HepG2 (cell line): ENCODE measurements around the gene AP5Z1. TPM values are rescaled to one million over a fixed set of nuclear protein-coding genes. Genes with fewer than 3 reads are reported as not detected.
A peak's percentile ranks its signal among the peaks of the same experiment; 100 is the strongest.

Experiments
- BHLHE40 ChIP-seq: IDR thresholded peaks from 2 replicates; pipeline ENCODE4 v1.6.1; 2011; ENCODE audit warnings: low read length, improper control_type of control experiment
- BORCS8-MEF2B ChIP-seq: sonication (generic); formaldehyde crosslinking; IDR thresholded peaks from 2 replicates; pipeline ENCODE4 v1.8.0; 2022; ENCODE audit warnings: mild to moderate bottlenecking, missing genetic modification reagents
- ELF1 ChIP-seq: sonication (generic); formaldehyde crosslinking; IDR thresholded peaks from 2 replicates; pipeline ENCODE4 v1.4.0; 2020; ENCODE audit warnings: missing genetic modification reagents
- ELF3 ChIP-seq: IDR thresholded peaks from 2 replicates; pipeline ENCODE4 v1.6.1; 2016; ENCODE audit warnings: missing genetic modification reagents, missing compliant biosample characterization
- GATAD1 ChIP-seq: IDR thresholded peaks from 2 replicates; pipeline ENCODE4 v1.6.1; 2016; ENCODE audit warnings: missing genetic modification reagents, missing compliant biosample characterization
- NFKBIZ ChIP-seq: IDR thresholded peaks from 2 replicates; pipeline ENCODE4 v1.6.1; 2018; ENCODE audit warnings: missing genetic modification reagents, missing compliant biosample characterization
- RXRB ChIP-seq: IDR thresholded peaks from 2 replicates; pipeline ENCODE4 v1.6.1; 2016; ENCODE audit warnings: borderline replicate concordance, missing genetic modification reagents, missing compliant biosample characterization
- SAP130 ChIP-seq: IDR thresholded peaks from 2 replicates; pipeline ENCODE4 v1.6.1; 2016; ENCODE audit warnings: low read depth
- SOX6 ChIP-seq, 2 experiments: fragments of 450-650 bp in 1 of 2; sonication (generic) in 1 of 2; formaldehyde crosslinking in 1 of 2; IDR thresholded peaks; 2 replicates each; pipeline versions ENCODE4 v1.4.0 to v1.6.1; 2017 to 2020; ENCODE audit warnings: antibody characterized with exemption in 1 of 2, mild to moderate bottlenecking in 1 of 2, missing genetic modification reagents in 1 of 2
- SRY ChIP-seq: sonication (generic); formaldehyde crosslinking; IDR thresholded peaks from 2 replicates; pipeline ENCODE4 v1.8.0; 2022; ENCODE audit warnings: mild to moderate bottlenecking, missing genetic modification reagents
- TGIF2 ChIP-seq: IDR thresholded peaks from 2 replicates; pipeline ENCODE4 v1.6.1; 2016; ENCODE audit warnings: control low read depth, missing compliant biosample characterization
- THAP11 ChIP-seq: IDR thresholded peaks from 2 replicates; pipeline ENCODE4 v1.6.1; 2016; ENCODE audit warnings: missing biosample characterization, missing genetic modification reagents
- ZFY ChIP-seq: sonication (generic); formaldehyde crosslinking; IDR thresholded peaks from 2 replicates; pipeline ENCODE4 v1.4.0; 2020; ENCODE audit warnings: missing genetic modification reagents
- ZNF552 ChIP-seq: sonication (generic); formaldehyde crosslinking; IDR thresholded peaks from 2 replicates; pipeline ENCODE4 v1.9.0; 2022; ENCODE audit warnings: missing genetic modification reagents, mild to moderate bottlenecking, borderline replicate concordance
- ZNF652 ChIP-seq: IDR thresholded peaks from 2 replicates; pipeline ENCODE4 v1.6.1; 2016; ENCODE audit warnings: low read depth, borderline replicate concordance
- polyA plus RNA-seq, 8 experiments: library from polyadenylated mRNA; depleted of rRNA in 3 of 8; stranded (reverse) in 7 of 8; unstranded in 1 of 8; fragments of >200 nt; fragmentation: Illumina TruSeq in 4 of 8; extraction: Trizol in 4 of 8; gene quantifications; 2 replicates each; pipeline versions ENCODE4 v1.2.1 to v1.2.3, GENCODE V29; 2011 to 2016; ENCODE audit warnings: low read depth in 4 of 8, missing spikeins in 1 of 8, mixed read lengths in 1 of 8; ENCODE audit not compliant: insufficient read depth in 1 of 8
- total RNA-seq, 5 experiments: library from RNA; depleted of rRNA; stranded (reverse); fragments of >200 nt; fragmentation: Illumina TruSeq; extraction: Trizol; gene quantifications; 2 replicates each; pipeline ENCODE4 v1.2.3, GENCODE V29; 2016; ENCODE audit warnings: low read depth in 1 of 5
- TF ChIP-seq, protein P1 (sequence below): sonication (generic); formaldehyde crosslinking; IDR thresholded peaks from 2 replicates; pipeline ENCODE4 v1.4.0; 2020; ENCODE audit warnings: mild to moderate bottlenecking, missing genetic modification reagents
- TF ChIP-seq, protein P2 (sequence below): sonication (generic); formaldehyde crosslinking; IDR thresholded peaks from 2 replicates; pipeline ENCODE4 v1.4.0; 2020; ENCODE audit warnings: missing genetic modification reagents
- TF ChIP-seq, protein P3 (sequence below): sonication (generic); formaldehyde crosslinking; IDR thresholded peaks from 2 replicates; pipeline ENCODE4; 2020; ENCODE audit warnings: missing genetic modification reagents, mild to moderate bottlenecking, borderline replicate concordance

AP5Z1 gene
- total and polyA plus RNA-seq, 2 of the 13 experiments (the other 11 are each of a cell fraction or from before 2014, with no cell fraction given), result 9.3 to 15.1 TPM

DNA sequence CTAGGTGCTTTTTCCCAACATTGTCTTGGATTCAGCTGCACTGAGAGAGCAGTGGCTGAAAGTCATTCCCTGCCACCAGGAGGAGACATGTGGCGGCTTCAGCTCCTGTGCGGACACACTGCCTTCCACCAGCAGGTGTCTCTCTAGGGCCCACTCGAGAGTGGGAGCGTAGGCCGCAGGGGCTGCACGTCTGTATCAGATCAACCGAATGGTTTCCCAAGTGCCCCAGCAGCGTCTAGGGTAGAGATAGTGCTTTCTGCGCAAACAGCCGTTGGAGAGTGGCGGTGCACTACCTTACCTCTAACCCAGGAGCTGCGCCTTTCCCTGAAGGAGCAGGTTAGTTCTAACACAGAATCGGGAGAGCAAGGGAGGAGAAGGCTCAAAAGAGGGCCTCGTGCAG is 54.8 kb downstream of the AP5Z1 start (continued):
- TF ChIP-seq, protein P1, sequence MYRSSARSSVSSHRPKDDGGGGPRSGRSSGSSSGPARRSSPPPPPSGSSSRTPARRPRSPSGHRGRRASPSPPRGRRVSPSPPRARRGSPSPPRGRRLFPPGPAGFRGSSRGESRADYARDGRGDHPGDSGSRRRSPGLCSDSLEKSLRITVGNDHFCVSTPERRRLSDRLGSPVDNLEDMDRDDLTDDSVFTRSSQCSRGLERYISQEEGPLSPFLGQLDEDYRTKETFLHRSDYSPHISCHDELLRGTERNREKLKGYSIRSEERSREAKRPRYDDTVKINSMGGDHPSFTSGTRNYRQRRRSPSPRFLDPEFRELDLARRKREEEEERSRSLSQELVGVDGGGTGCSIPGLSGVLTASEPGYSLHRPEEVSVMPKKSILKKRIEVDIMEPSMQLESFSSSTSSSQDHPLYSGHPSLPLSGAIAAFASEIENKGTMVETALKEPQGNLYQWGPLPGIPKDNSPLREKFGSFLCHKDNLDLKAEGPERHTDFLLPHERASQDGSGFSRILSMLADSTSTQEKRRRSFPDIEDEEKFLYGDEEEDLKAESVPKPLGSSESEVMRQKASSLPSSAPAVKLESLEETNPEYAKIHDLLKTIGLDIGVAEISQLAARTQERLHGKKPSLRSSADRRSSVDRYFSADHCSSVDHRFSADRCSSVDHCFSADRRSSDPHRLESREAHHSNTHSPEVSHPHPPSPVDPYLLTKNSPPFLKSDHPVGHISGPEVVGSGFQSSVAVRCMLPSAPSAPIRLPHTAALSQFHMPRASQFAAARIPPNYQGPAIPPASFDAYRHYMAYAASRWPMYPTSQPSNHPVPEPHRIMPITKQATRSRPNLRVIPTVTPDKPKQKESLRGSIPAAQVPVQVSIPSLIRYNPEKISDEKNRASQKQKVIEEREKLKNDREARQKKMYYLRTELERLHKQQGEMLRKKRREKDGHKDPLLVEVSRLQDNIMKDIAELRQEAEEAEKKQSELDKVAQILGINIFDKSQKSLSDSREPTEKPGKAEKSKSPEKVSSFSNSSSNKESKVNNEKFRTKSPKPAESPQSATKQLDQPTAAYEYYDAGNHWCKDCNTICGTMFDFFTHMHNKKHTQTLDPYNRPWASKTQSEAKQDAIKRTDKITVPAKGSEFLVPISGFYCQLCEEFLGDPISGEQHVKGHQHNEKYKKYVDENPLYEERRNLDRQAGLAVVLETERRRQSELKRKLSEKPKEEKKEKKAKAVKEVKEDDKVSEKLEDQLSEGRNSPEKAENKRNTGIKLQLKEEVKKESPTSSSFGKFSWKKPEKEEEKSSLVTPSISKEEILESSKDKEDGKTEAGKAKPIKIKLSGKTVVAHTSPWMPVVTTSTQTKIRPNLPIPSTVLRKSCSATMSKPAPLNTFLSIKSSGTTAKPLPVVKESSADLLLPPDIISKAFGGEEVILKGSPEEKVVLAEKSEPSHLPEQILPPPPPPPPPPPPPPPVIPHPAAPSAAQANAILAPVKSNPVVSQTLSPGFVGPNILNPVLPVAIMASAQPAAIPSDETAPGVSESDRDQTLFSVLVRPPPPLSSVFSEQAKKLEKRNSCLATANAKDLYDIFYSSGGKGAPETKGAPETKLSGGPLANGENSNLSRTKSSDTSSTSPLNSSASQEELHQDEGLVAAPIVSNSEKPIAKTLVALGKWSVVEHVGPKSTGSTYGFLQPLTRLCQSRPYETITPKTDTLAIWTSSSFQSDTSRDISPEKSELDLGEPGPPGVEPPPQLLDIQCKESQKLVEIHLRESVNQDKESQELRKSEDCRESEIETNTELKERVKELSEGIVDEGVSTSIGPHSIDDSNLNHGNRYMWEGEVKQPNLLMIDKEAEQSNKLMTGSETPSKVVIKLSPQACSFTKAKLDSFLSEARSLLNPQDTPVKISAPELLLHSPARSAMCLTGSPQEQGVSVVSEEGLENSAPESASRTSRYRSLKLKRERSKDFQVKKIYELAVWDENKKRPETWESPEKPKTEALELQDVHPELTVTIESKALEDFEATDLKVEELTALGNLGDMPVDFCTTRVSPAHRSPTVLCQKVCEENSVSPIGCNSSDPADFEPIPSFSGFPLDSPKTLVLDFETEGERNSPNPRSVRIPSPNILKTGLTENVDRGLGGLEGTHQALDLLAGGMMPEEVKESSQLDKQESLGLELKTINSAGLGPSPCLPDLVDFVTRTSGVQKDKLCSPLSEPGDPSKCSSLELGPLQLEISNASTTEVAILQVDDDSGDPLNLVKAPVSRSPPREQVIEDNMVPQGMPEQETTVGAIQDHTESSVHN (CRISPR knock-in tag), result 0 out of 2 replicates have a peak, but pooled peaks have one; percentile 39
- TF ChIP-seq SOX6 (IDR thresholded peaks at IDR 0.05) (no peak), SOX6 (CRISPR knock-in tag; IDR thresholded peaks at IDR 0.05) (peak; percentile 9; the same call in 1 of the 2 replicates), SRY (peak; percentile 40; the same call in 1 of the 2 replicates), BORCS8-MEF2B (peak; percentile 68; the same call in 1 of the 2 replicates), GATAD1 (0 out of 2 replicates have a peak, but pooled peaks have one; percentile 43), ZFY (peak; percentile 78), ZNF652 (peak; percentile 46; the same call in 1 of the 2 replicates), NFKBIZ (CRISPR knock-in tag) (no peak), SAP130 (CRISPR knock-in tag) (peak; percentile 64), ELF1 (CRISPR knock-in tag) (peak; percentile 40; the same call in 1 of the 2 replicates), TGIF2 (CRISPR knock-in tag) (no peak; the same call in 1 of the 2 replicates), ZNF552 (CRISPR knock-in tag) (no peak), RXRB (CRISPR knock-in tag) (peak; percentile 59), ELF3 (CRISPR knock-in tag) (peak; percentile 61), THAP11 (CRISPR knock-in tag) (peak; percentile 58), BHLHE40 (0 out of 2 replicates have a peak, but pooled peaks have one; percentile 33)
- TF ChIP-seq, protein P2, sequence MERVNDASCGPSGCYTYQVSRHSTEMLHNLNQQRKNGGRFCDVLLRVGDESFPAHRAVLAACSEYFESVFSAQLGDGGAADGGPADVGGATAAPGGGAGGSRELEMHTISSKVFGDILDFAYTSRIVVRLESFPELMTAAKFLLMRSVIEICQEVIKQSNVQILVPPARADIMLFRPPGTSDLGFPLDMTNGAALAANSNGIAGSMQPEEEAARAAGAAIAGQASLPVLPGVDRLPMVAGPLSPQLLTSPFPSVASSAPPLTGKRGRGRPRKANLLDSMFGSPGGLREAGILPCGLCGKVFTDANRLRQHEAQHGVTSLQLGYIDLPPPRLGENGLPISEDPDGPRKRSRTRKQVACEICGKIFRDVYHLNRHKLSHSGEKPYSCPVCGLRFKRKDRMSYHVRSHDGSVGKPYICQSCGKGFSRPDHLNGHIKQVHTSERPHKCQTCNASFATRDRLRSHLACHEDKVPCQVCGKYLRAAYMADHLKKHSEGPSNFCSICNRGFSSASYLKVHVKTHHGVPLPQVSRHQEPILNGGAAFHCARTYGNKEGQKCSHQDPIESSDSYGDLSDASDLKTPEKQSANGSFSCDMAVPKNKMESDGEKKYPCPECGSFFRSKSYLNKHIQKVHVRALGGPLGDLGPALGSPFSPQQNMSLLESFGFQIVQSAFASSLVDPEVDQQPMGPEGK, result peak; percentile 46; the same call in 1 of the 2 replicates
- TF ChIP-seq, protein P3, sequence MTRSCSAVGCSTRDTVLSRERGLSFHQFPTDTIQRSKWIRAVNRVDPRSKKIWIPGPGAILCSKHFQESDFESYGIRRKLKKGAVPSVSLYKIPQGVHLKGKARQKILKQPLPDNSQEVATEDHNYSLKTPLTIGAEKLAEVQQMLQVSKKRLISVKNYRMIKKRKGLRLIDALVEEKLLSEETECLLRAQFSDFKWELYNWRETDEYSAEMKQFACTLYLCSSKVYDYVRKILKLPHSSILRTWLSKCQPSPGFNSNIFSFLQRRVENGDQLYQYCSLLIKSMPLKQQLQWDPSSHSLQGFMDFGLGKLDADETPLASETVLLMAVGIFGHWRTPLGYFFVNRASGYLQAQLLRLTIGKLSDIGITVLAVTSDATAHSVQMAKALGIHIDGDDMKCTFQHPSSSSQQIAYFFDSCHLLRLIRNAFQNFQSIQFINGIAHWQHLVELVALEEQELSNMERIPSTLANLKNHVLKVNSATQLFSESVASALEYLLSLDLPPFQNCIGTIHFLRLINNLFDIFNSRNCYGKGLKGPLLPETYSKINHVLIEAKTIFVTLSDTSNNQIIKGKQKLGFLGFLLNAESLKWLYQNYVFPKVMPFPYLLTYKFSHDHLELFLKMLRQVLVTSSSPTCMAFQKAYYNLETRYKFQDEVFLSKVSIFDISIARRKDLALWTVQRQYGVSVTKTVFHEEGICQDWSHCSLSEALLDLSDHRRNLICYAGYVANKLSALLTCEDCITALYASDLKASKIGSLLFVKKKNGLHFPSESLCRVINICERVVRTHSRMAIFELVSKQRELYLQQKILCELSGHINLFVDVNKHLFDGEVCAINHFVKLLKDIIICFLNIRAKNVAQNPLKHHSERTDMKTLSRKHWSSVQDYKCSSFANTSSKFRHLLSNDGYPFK (CRISPR knock-in tag), result peak; percentile 26; the same call in 1 of the 2 replicates
